ENCODE measurements around the gene SEMA6B.

- TF ChIP-seq, protein P1, sequence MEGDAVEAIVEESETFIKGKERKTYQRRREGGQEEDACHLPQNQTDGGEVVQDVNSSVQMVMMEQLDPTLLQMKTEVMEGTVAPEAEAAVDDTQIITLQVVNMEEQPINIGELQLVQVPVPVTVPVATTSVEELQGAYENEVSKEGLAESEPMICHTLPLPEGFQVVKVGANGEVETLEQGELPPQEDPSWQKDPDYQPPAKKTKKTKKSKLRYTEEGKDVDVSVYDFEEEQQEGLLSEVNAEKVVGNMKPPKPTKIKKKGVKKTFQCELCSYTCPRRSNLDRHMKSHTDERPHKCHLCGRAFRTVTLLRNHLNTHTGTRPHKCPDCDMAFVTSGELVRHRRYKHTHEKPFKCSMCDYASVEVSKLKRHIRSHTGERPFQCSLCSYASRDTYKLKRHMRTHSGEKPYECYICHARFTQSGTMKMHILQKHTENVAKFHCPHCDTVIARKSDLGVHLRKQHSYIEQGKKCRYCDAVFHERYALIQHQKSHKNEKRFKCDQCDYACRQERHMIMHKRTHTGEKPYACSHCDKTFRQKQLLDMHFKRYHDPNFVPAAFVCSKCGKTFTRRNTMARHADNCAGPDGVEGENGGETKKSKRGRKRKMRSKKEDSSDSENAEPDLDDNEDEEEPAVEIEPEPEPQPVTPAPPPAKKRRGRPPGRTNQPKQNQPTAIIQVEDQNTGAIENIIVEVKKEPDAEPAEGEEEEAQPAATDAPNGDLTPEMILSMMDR (conservative IDR thresholded peaks at IDR 0.05), result no peak
- no peak for TF ChIP-seq ZFX (IDR thresholded peaks at IDR 0.05)
These were observed 17.7 kb upstream of the SEMA6B start for GRCh38 chr19:4577020-4577782.
